CD14-positive monocyte (primary cell): ENCODE measurements around the gene ACTR3. TPM values are rescaled to one million over a fixed set of nuclear protein-coding genes. Genes with fewer than 3 reads are reported as not detected.

ENCODE experiments used
- DNase-seq, 3 donors: peaks; one replicate each; pipeline ENCODE4 v3.0.0-alpha.2; 2011 to 2022
- H2AFZ ChIP-seq: 2 replicates; pipeline ENCODE4 v1.6.0; 2012; ENCODE audit warnings: mild to moderate bottlenecking, low read depth, low read length, inconsistent platforms; ENCODE audit not compliant: insufficient read depth, poor library complexity, severe bottlenecking
- H3K27ac ChIP-seq, 2 donors: 1 replicate in 1 of 2; 2 replicates in 1 of 2; pipeline ENCODE4 v1.5.1; 2012 to 2013; ENCODE audit warnings: low read length in 2 of 2, control low read depth in 1 of 2, inconsistent platforms in 1 of 2, low read depth in 1 of 2, mild to moderate bottlenecking in 1 of 2
- H3K27me3 ChIP-seq, 2 donors: one replicate each; pipeline versions ENCODE4 v1.6.0 to v1.6.1; 2011 to 2013; ENCODE audit warnings: low read length in 2 of 2; ENCODE audit not compliant: control insufficient read depth in 2 of 2, insufficient read depth in 2 of 2
- H3K36me3 ChIP-seq, 2 donors: replicated peaks in 1 of 2; 1 replicate in 1 of 2; 2 replicates in 1 of 2; pipeline versions ENCODE4 v1.5.1 to v1.6.1; 2012 to 2013; ENCODE audit warnings: low read length in 2 of 2, control low read depth in 1 of 2, inconsistent platforms in 1 of 2, mild to moderate bottlenecking in 1 of 2; ENCODE audit not compliant: insufficient read depth in 2 of 2, control insufficient read depth in 1 of 2
- H3K4me1 ChIP-seq, 2 donors: 1 replicate in 1 of 2; 2 replicates in 1 of 2; pipeline versions ENCODE4 v1.5.1 to v1.6.1; 2012 to 2013; ENCODE audit warnings: low read length in 2 of 2, control low read depth in 1 of 2, inconsistent platforms in 1 of 2, mild to moderate bottlenecking in 1 of 2, moderate library complexity in 1 of 2; ENCODE audit not compliant: insufficient read depth in 2 of 2, control insufficient read depth in 1 of 2
- H3K4me2 ChIP-seq: replicated peaks from 2 replicates; pipeline ENCODE3; 2012; ENCODE audit warnings: low read length, moderate library complexity, mild to moderate bottlenecking; ENCODE audit not compliant: poor library complexity, severe bottlenecking; ENCODE audit errors: extremely low read depth
- H3K4me3 ChIP-seq, 3 experiments: fragments of 200-600 bp in 1 of 3; sonication (generic) in 1 of 3; replicated peaks in 1 of 3; 1 replicate in 2 of 3; 2 replicates in 1 of 3; pipeline ENCODE4 v1.5.1; 2011 to 2013; ENCODE audit warnings: low read length in 3 of 3, mild to moderate bottlenecking in 3 of 3, control low read depth in 2 of 3, low read depth in 2 of 3, inconsistent platforms in 1 of 3, moderate library complexity in 1 of 3
- H3K79me2 ChIP-seq: 2 replicates; pipeline ENCODE4 v1.6.0; 2012; ENCODE audit warnings: mild to moderate bottlenecking, control low read depth, inconsistent platforms, low read length, moderate library complexity; ENCODE audit not compliant: insufficient read depth
- H3K9ac ChIP-seq: 2 replicates; pipeline ENCODE4 v1.6.0; 2017; ENCODE audit warnings: low read length, mild to moderate bottlenecking; ENCODE audit not compliant: insufficient read depth, poor library complexity, severe bottlenecking
- H3K9me3 ChIP-seq, 2 donors: replicated peaks in 1 of 2; 1 replicate in 1 of 2; 2 replicates in 1 of 2; pipeline versions ENCODE4 v1.5.1 to v1.6.1; 2012 to 2013; ENCODE audit warnings: low read length in 2 of 2, control low read depth in 1 of 2; ENCODE audit not compliant: control insufficient read depth in 1 of 2, insufficient read depth in 1 of 2
- H4K20me1 ChIP-seq: 2 replicates; pipeline ENCODE4 v1.6.0; 2012; ENCODE audit warnings: mild to moderate bottlenecking, low read length, control low read depth, moderate library complexity; ENCODE audit not compliant: insufficient read depth
- H3K27ac Mint-ChIP-seq, 7 donors: one replicate each; pipeline ENCODE4 v1.8.0; 2020; ENCODE audit warnings: mild to moderate bottlenecking in 7 of 7, mixed read lengths in 7 of 7, moderate library complexity in 6 of 7, inconsistent platforms in 2 of 7
- H3K27me3 Mint-ChIP-seq, 3 donors: one replicate each; pipeline ENCODE4 v1.8.0; 2021 to 2022; ENCODE audit warnings: low read depth in 3 of 3, mild to moderate bottlenecking in 3 of 3, mixed read lengths in 3 of 3, moderate library complexity in 3 of 3, inconsistent platforms in 1 of 3
- H3K36me3 Mint-ChIP-seq, 2 donors: one replicate each; pipeline ENCODE4 v1.8.0; 2020; ENCODE audit warnings: mixed read lengths in 2 of 2, inconsistent platforms in 1 of 2, mild to moderate bottlenecking in 1 of 2
- H3K4me1 Mint-ChIP-seq: one replicate; pipeline ENCODE4 v1.8.0; 2020; ENCODE audit warnings: mild to moderate bottlenecking, mixed read lengths
- H3K4me3 Mint-ChIP-seq, 2 donors: one replicate each; pipeline ENCODE4 v1.8.0; 2020; ENCODE audit warnings: mild to moderate bottlenecking in 2 of 2, mixed read lengths in 2 of 2, moderate library complexity in 1 of 2
- H3K9me3 Mint-ChIP-seq, 7 donors: one replicate each; pipeline ENCODE4 v1.8.0; 2020 to 2022; ENCODE audit warnings: mixed read lengths in 7 of 7, mild to moderate bottlenecking in 6 of 7, moderate library complexity in 6 of 7, inconsistent platforms in 2 of 7
- WGBS: methylation state at CpG from one replicate; pipeline ENCODE4 v1.1.5; 2013; ENCODE audit warnings: missing lambda C conversion rate; ENCODE audit not compliant: insufficient coverage; 5-methylcytosine and 5-hydroxymethylcytosine counted together
- intact Hi-C, 2 donors: fragments of 100-400 bp; cut with micrococcal nuclease; formaldehyde crosslinking; loops; one replicate each; pipeline versions ENCODE4 v1.15.0 to v1.15.1; 2023
- polyA plus RNA-seq, 3 donors: library from polyadenylated mRNA; depleted of rRNA in 1 of 3; unstranded in 2 of 3; stranded (reverse) in 1 of 3; fragments of 300-500 nt in 2 of 3; fragments of >200 nt in 1 of 3; fragmentation: Illumina TruSeq in 2 of 3; gene quantifications; 1 replicate in 2 of 3; 2 replicates in 1 of 3; pipeline ENCODE4 v1.2.3, GENCODE V29; 2012 to 2021
- TF ChIP-seq, protein P1 (sequence below): fragments of 200-600 bp; IDR thresholded peaks from one replicate; pipeline ENCODE4 v1.8.0; 2022; ENCODE audit warnings: antibody characterized with exemption, mild to moderate bottlenecking

Gene ACTR3
- polyA plus RNA-seq, 3 donors, result 103 to 557 (median 464) TPM

DNA sequence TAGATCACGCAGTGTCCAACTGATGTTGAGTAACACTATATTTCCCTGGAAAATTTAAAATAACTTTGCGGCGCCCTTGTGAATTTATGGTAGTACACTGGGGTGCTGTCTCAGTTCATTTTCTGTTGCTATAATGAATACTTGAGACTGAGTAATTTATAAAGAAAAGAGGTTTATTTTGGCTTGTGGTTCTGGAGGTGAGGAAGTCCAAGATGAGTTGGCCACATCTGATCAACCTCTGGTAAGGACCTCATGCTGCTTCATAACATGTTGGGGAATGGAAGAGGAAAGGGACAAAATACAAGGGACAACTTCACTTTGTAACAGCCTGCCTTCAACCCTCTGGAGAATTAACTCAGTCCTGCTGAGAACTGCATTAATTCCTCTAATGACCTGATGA is 36.4 kb downstream of the ACTR3 start:
- no peak for DNase-seq
- Mint-ChIP-seq H3K9me3 (no peaks in the 10 kb centered on the region), H3K27me3 (no peaks in the 10 kb centered on the region), H3K27ac (peak overlapping the region in 3 of 7 donors; percentile 2 to 63 (median 37)), H3K36me3 (peaks cover 41 to 47% of the 10 kb centered on the region in 2 donors), H3K4me1 (peaks cover 6% of the 10 kb centered on the region), H3K4me3 (no peak overlapping the region)
- no peaks in the 10 kb centered on the region for H3K27me3 ChIP-seq
- peaks cover 98% of the 10 kb centered on the region for H4K20me1 ChIP-seq
- H3K9me3 ChIP-seq, result no peaks in the 10 kb centered on the region
- TF ChIP-seq, protein P1, sequence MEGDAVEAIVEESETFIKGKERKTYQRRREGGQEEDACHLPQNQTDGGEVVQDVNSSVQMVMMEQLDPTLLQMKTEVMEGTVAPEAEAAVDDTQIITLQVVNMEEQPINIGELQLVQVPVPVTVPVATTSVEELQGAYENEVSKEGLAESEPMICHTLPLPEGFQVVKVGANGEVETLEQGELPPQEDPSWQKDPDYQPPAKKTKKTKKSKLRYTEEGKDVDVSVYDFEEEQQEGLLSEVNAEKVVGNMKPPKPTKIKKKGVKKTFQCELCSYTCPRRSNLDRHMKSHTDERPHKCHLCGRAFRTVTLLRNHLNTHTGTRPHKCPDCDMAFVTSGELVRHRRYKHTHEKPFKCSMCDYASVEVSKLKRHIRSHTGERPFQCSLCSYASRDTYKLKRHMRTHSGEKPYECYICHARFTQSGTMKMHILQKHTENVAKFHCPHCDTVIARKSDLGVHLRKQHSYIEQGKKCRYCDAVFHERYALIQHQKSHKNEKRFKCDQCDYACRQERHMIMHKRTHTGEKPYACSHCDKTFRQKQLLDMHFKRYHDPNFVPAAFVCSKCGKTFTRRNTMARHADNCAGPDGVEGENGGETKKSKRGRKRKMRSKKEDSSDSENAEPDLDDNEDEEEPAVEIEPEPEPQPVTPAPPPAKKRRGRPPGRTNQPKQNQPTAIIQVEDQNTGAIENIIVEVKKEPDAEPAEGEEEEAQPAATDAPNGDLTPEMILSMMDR, result no peak
- H3K36me3 ChIP-seq, result peaks cover 55 to 93% of the 10 kb centered on the region in 2 donors
- H3K79me2 ChIP-seq, result peaks cover 98% of the 10 kb centered on the region
- H3K4me1 ChIP-seq, result peaks cover 9 to 14% of the 10 kb centered on the region in 2 donors
- 100% methylated on average over 1 of the region's 3 CpGs for WGBS
- H3K27ac ChIP-seq, result no peak overlapping the region
- H3K4me2 ChIP-seq, result no peak overlapping the region
- H2AFZ ChIP-seq, result no peak overlapping the region
- intact Hi-C loops, result loop anchor here in 1 of 2 donors (5.0 kb wide), 1 partner anchor 34 kb away; the partner anchor contains the start of gene ACTR3
- H3K9ac ChIP-seq, result no peak overlapping the region
- no peak overlapping the region for H3K4me3 ChIP-seq

- DNase-seq, result no peak
- Histone ChIP-seq H4K20me1 (peaks cover 98% of the 10 kb centered on the region), H3K4me3 (no peak overlapping the region), H3K4me1 (no peaks in the 10 kb centered on the region), H3K9me3 (no peaks in the 10 kb centered on the region), H2AFZ (no peak overlapping the region), H3K27me3 (no peaks in the 10 kb centered on the region), H3K79me2 (peaks cover 97% of the 10 kb centered on the region), H3K27ac (no peak overlapping the region), H3K9ac (no peak overlapping the region), H3K36me3 (peaks cover 82 to 96% of the 10 kb centered on the region in 2 donors), H3K4me2 (no peak overlapping the region)
- TF ChIP-seq, protein P1, result no peak
- H3K27ac Mint-ChIP-seq, result no peak overlapping the region
- no peak overlapping the region for H3K4me3 Mint-ChIP-seq
- no peaks in the 10 kb centered on the region for H3K27me3 Mint-ChIP-seq
- intact Hi-C loops, result loop anchor here in 1 of 2 donors (10.0 kb wide), 1 partner anchor 186 kb away; no protein-coding TSS in a partner anchor
- WGBS, result no CpG with 5 or more reads among the region's 1 CpG
- H3K9me3 Mint-ChIP-seq, result peaks cover 0 to 3% (median 0%) of the 10 kb centered on the region in 7 donors
- H3K36me3 Mint-ChIP-seq, result peaks cover 66 to 81% of the 10 kb centered on the region in 2 donors
- H3K4me1 Mint-ChIP-seq, result no peaks in the 10 kb centered on the region
Measured at GRCh38 chr2:113930448-113930847, 40.6 kb downstream of the ACTR3 start.
